Gastrocnemius medialis (tissue), 4 donors: ENCODE data around the gene NANOS3. TPM values are rescaled to one million over a fixed set of nuclear protein-coding genes. Genes with fewer than 3 reads are reported as not detected.

Source experiments
- ATAC-seq, 2 donors: fragments of 150-250 bp; one replicate each; pipeline ENCODE4 v1.9.1; 2016
- DNase-seq, 2 donors: peaks; one replicate each; pipeline ENCODE4 v3.0.0-alpha.2; 2019
- H3K27ac ChIP-seq, 4 donors: fragments of 200-600 bp; sonication (generic); 1 replicate in 1 of 4; 2 replicates in 3 of 4; pipeline ENCODE4 v1.5.1; 2016 to 2018; ENCODE audit warnings: mild to moderate bottlenecking in 2 of 4, moderate library complexity in 1 of 4
- H3K27me3 ChIP-seq, 3 donors: fragments of 200-600 bp; sonication (generic) in 2 of 3; 1 replicate in 1 of 3; 2 replicates in 2 of 3; pipeline versions ENCODE4 v1.5.1 to v1.6.0; 2016 to 2019; ENCODE audit warnings: mild to moderate bottlenecking in 1 of 3, moderate library complexity in 1 of 3
- H3K36me3 ChIP-seq, 2 donors: fragments of 200-600 bp; sonication (generic) in 1 of 2; one replicate each; pipeline ENCODE4 v1.5.1; 2017 to 2018
- H3K4me1 ChIP-seq, 2 donors: fragments of 200-600 bp; sonication (generic) in 1 of 2; one replicate each; pipeline ENCODE4 v1.5.1; 2016 to 2017; ENCODE audit warnings: mild to moderate bottlenecking in 2 of 2
- H3K4me3 ChIP-seq, 4 donors: fragments of 200-600 bp; sonication (generic) in 3 of 4; 1 replicate in 1 of 4; 2 replicates in 3 of 4; pipeline ENCODE4 v1.5.1; 2016 to 2019; ENCODE audit warnings: mild to moderate bottlenecking in 2 of 4
- H3K9me3 ChIP-seq, 3 donors: fragments of 200-600 bp; sonication (generic) in 2 of 3; 1 replicate in 1 of 3; 2 replicates in 2 of 3; pipeline ENCODE4 v1.5.1; 2016 to 2019
- POLR2A ChIP-seq, 2 donors: fragments of 450-650 bp; IDR thresholded peaks; one replicate each; pipeline ENCODE4 v1.6.1; 2017; ENCODE audit warnings: antibody characterized with exemption in 2 of 2, mild to moderate bottlenecking in 2 of 2, moderate library complexity in 2 of 2
- in situ Hi-C, 4 donors: fragments of 200-750 bp; cut with MboI; loops; one replicate each; pipeline versions ENCODE4 v1.15.0 to v1.8.0; 2017; ENCODE audit warnings: low sequenced_read_pairs in 4 of 4
- intact Hi-C: fragments of 100-400 bp; cut with DNase I; formaldehyde crosslinking; loops from one replicate; pipeline ENCODE4 v1.15.1; 2023; ENCODE audit warnings: low total_unique reads
- total RNA-seq, 4 donors: library from RNA; depleted of rRNA; stranded (reverse); fragments of >200 nt; gene quantifications; one replicate each; pipeline versions ENCODE4 v1.1.0 to v1.2.3, GENCODE V29; 2016
- TF ChIP-seq, protein P1 (sequence below), 5 experiments: fragments of 450-650 bp in 3 of 5; fragments of 200-600 bp in 2 of 5; sonication (generic) in 2 of 5; IDR thresholded peaks in 4 of 5; conservative IDR thresholded peaks in 1 of 5; 1 replicate in 4 of 5; 2 replicates in 1 of 5; pipeline ENCODE4 v1.5.1; 2016 to 2019; ENCODE audit warnings: antibody characterized with exemption in 5 of 5, mild to moderate bottlenecking in 3 of 5, moderate library complexity in 3 of 5

NANOS3 gene
- total RNA-seq, 4 donors from 2014 or later, result not detected

DNA sequence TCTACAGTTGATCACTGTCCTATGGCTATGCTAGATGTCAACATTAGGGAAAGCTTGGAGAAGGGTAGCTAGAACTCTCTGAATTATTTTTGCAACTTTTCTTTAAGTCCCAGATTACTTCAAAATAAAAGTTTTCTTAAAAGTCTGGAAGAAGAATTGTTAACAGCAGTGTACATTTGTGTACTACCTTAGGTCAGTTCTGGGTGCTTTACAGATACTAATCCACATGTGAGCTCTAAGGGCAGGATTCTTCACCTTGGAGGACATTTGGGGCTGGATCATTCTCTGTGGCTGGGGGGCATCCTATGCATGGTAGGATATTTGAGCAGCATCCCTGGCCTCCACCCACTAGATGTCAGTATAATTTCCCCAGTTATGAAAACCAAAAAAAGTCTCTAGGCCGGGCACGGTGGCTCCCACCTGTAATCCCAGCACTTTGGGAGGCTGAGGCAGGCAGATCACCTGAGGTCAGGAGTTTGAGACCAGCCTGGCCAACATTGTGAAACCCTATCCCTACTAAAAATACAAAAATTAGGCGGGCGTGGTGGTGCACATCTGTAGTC lies 26.1 kb downstream of the NANOS3 start:
- Histone ChIP-seq H3K36me3 (no peaks in the 10 kb centered on the region), H3K27me3 (no peaks in the 10 kb centered on the region), H3K9me3 (no peaks in the 10 kb centered on the region), H3K4me3 (no peak overlapping the region), H3K27ac (no peak overlapping the region), H3K4me1 (peaks cover 8 to 12% of the 10 kb centered on the region in 2 donors)
- ATAC-seq (no peak), DNase-seq (no peak)
- TF ChIP-seq, protein P1, sequence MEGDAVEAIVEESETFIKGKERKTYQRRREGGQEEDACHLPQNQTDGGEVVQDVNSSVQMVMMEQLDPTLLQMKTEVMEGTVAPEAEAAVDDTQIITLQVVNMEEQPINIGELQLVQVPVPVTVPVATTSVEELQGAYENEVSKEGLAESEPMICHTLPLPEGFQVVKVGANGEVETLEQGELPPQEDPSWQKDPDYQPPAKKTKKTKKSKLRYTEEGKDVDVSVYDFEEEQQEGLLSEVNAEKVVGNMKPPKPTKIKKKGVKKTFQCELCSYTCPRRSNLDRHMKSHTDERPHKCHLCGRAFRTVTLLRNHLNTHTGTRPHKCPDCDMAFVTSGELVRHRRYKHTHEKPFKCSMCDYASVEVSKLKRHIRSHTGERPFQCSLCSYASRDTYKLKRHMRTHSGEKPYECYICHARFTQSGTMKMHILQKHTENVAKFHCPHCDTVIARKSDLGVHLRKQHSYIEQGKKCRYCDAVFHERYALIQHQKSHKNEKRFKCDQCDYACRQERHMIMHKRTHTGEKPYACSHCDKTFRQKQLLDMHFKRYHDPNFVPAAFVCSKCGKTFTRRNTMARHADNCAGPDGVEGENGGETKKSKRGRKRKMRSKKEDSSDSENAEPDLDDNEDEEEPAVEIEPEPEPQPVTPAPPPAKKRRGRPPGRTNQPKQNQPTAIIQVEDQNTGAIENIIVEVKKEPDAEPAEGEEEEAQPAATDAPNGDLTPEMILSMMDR (IDR thresholded peaks at IDR 0.05 in 4 of 5, conservative IDR thresholded peaks at IDR 0.05 in 1 of 5), result peak in 1 of 5 experiments; percentile 18
- no peak for TF ChIP-seq POLR2A (IDR thresholded peaks at IDR 0.05)
- in situ Hi-C loops (no loop called here), intact Hi-C loops (no loop called here)

DNA sequence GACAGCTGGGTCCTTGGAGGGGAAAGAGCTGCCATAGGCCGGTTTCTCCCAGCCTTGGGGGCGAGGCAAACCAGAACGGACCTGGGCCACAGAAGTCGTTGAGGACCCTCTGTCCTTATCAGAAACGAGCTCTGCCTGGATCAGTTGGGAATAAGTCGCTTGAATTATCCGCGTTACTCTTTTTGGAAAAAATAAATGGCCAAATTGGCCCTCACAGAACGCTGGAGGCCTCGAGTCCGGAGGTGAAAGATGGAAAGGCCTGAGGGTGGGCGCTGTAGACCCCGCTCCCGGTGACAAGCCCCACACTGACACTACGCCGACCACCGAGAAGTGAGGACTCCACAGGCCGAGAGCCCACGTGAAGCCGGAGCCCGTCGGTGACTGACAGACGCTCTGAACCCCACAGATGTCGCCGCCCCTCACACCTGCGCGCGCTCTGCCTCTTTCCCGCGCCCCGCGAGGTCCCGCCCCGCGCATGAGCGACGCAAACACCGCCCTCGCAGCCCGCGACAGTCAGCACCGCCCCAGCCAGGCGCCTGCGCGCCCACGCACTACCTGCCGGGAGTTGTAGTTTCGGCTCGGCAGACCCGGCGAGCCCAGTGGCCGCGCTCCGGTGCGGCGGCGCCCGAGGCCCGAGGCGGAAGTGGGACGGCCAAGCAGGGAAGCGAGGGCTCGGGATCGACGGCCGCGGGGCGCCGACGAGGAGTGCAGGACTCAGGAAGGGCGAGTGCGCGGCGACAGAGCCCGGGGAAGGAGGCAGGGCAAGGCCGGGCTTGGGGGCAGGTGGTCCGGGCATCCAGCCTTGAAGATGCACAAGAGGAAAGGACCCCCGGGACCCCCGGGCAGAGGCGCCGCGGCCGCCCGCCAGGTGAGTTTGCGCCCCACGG lies 28.9 kb downstream of the NANOS3 start, which contains the start of the genes BRME1 and CC2D1A:
Gene BRME1, minus strand, starts transcription at position 484 of the 887 bp plus-strand sequence. CDS start 1,225 bp downstream, outside the sequence.
Gene CC2D1A, plus strand, starts transcription at position 568 of the 887 bp plus-strand sequence. Its CDS starts 241 bp downstream, at position 809.
- TF ChIP-seq, protein P1 (IDR thresholded peaks at IDR 0.05 in 4 of 5, conservative IDR thresholded peaks at IDR 0.05 in 1 of 5), result peak in 1 of 5 experiments; percentile 13
- peak; percentile 39 to 61 for TF ChIP-seq POLR2A (IDR thresholded peaks at IDR 0.05)
- Histone ChIP-seq H3K4me3 (peak within 1 kb of the TSS; percentile 72 to 96 (median 90)), H3K27ac (peak within 1 kb of the TSS; percentile 75 to 86 (median 76)), H3K27me3 (no peaks in the 10 kb centered on the region), H3K36me3 (peaks cover 0 to 6% of the 10 kb centered on the region in 2 donors), H3K9me3 (no peaks in the 10 kb centered on the region), H3K4me1 (peaks cover 8 to 12% of the 10 kb centered on the region in 2 donors)
- peak; percentile 93 to 94 for ATAC-seq
- peak; percentile 85 to 88 for DNase-seq
- in situ Hi-C loops (no loop called here), intact Hi-C loops (loop anchor here (2.0 kb wide), 2 partner anchors 25 to 101 kb away; partner anchors contain the start of gene RFX1)

DNA sequence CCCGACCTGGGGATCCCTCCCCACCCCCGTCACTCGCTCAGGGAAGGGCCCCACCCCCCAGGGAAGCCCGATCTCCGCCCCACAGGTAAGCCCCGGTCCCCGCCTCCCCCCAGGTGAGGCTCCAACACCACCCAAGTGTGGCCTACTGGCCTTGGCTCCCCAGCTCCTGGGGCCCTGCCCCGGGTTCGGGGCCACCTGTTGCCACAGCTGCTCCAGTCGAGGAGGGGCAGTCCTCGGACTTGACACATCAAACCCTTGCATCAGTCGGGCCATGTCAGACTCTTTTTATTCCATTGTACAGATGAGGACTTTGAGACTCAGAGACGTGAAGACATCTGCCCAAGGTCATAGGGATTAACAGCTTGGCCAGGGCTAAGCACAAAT lies 29.6 kb downstream of the NANOS3 start:
- TF ChIP-seq, protein P1 (IDR thresholded peaks at IDR 0.05 in 4 of 5, conservative IDR thresholded peaks at IDR 0.05 in 1 of 5), result no peak
- no peak for TF ChIP-seq POLR2A (IDR thresholded peaks at IDR 0.05)
- H3K27me3 ChIP-seq, result no peaks in the 10 kb centered on the region
- in situ Hi-C loops (no loop called here), intact Hi-C loops (loop anchor here (2.0 kb wide), 2 partner anchors 26 to 100 kb away; partner anchors contain the start of gene RFX1)
- DNase-seq, result peak in 1 of 2 donors; percentile 32
- H3K4me1 ChIP-seq, result peaks cover 8 to 12% of the 10 kb centered on the region in 2 donors
- H3K4me3 ChIP-seq, result peak overlapping the region; percentile 72 to 96 (median 90)
- peak overlapping the region; percentile 75 to 86 (median 76) for H3K27ac ChIP-seq
- peak; percentile 39 to 60 for ATAC-seq
- H3K36me3 ChIP-seq, result peaks cover 0 to 6% of the 10 kb centered on the region in 2 donors
- no peaks in the 10 kb centered on the region for H3K9me3 ChIP-seq

DNA sequence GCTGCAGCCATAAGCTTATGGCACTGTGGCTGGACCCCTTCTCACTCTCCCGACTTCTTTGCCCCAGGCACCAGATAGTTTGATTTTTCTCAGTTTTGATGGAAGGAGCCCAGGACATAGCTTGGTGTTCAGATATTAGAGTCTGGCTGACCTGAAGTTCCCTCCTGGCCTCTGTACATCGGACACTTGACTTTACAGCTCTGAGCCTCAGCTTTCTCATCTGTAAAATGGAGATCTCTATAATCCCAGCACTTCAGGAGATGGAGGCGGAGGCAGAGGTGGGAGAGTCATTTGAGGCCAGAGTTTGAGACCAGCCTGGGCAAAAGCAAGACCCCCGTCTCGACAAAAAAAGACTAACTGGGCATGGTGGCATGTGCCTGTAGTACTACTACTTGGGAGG lies 30.0 kb downstream of the NANOS3 start:
- in situ Hi-C loops, result no loop called here
- H3K27ac ChIP-seq, result peak overlapping the region in 1 of 4 donors; percentile 76

More for the DNA sequence above, 30.0 kb downstream of the NANOS3 start:
- DNase-seq, result no peak
- Histone ChIP-seq H3K36me3 (peaks cover 0 to 7% of the 10 kb centered on the region in 2 donors), H3K4me1 (peaks cover 8 to 12% of the 10 kb centered on the region in 2 donors), H3K27me3 (no peaks in the 10 kb centered on the region), H3K4me3 (peak overlapping the region; percentile 72 to 96 (median 90)), H3K9me3 (no peaks in the 10 kb centered on the region)
- intact Hi-C loops, result loop anchor here (2.0 kb wide), 2 partner anchors 26 to 100 kb away; partner anchors contain the start of gene RFX1
- TF ChIP-seq POLR2A (IDR thresholded peaks at IDR 0.05), result no peak
- no peak for ATAC-seq
